A673 (cell line): ENCODE results near the gene THAP11.

ENCODE experiments used
- CTCF ChIP-seq: fragments of 300-800, 200-600 bp; sonication (generic); conservative IDR thresholded peaks from 2 replicates; pipeline ENCODE4 v1.5.1; 2017; ENCODE audit warnings: low read depth, mild to moderate bottlenecking, antibody characterized with exemption, low read length, moderate library complexity, mixed read lengths
- EZH2 ChIP-seq: fragments of 200-600 bp; sonication (generic); IDR thresholded peaks from 2 replicates; pipeline ENCODE4 v1.6.1; 2017; ENCODE audit warnings: borderline replicate concordance, low read depth, mild to moderate bottlenecking, mixed read lengths, antibody characterized with exemption, low read length; ENCODE audit not compliant: poor library complexity, severe bottlenecking

- TF ChIP-seq EZH2 = no peak
- TF ChIP-seq CTCF = no peak
These were observed 3.4 kb downstream of the THAP11 start for GRCh38 chr16:67845291-67846062.
